Heart left ventricle (tissue), 16 donors: ENCODE data around the gene CELF2. TPM values are rescaled to one million over a fixed set of nuclear protein-coding genes. Genes with fewer than 3 reads are reported as not detected.

Experiments
- ATAC-seq, 4 donors: fragments of 200-7000 bp; cut with Tn5 transposase; one replicate each; pipeline ENCODE4 v1.9.1; 2020 to 2022; ENCODE audit warnings: moderate library complexity in 4 of 4, mild to moderate bottlenecking in 3 of 4, moderate number of reproducible peaks in 1 of 4
- DNase-seq, 5 donors: peaks; one replicate each; pipeline ENCODE4 v3.0.0-alpha.2; 2020
- H3K27ac ChIP-seq, 12 donors: fragments of 200-600 bp; sonication (generic) in 4 of 12; one replicate each; pipeline versions ENCODE4 v1.5.0 to v1.8.0; 2016 to 2022; ENCODE audit warnings: mild to moderate bottlenecking in 2 of 12
- H3K27me3 ChIP-seq, 9 donors: fragments of 200-600 bp; sonication (generic) in 2 of 9; one replicate each; pipeline versions ENCODE4 v1.5.1 to v1.8.0; 2016 to 2022; ENCODE audit warnings: mild to moderate bottlenecking in 3 of 9
- H3K36me3 ChIP-seq, 9 donors: fragments of 200-600 bp; sonication (generic) in 2 of 9; one replicate each; pipeline versions ENCODE4 v1.5.0 to v1.8.0; 2018 to 2022; ENCODE audit warnings: mild to moderate bottlenecking in 2 of 9
- H3K4me1 ChIP-seq, 12 donors: fragments of 200-600 bp; sonication (generic) in 4 of 12; one replicate each; pipeline versions ENCODE4 v1.5.0 to v1.8.0; 2016 to 2022; ENCODE audit warnings: mild to moderate bottlenecking in 3 of 12
- H3K4me3 ChIP-seq, 12 donors: fragments of 200-600 bp; sonication (generic) in 4 of 12; one replicate each; pipeline versions ENCODE4 v1.5.0 to v1.8.0; 2017 to 2022; ENCODE audit warnings: mild to moderate bottlenecking in 9 of 12, moderate library complexity in 4 of 12
- H3K9me3 ChIP-seq, 12 donors: fragments of 200-600 bp; sonication (generic) in 4 of 12; one replicate each; pipeline versions ENCODE4 v1.5.0 to v1.8.0; 2016 to 2022; ENCODE audit warnings: mild to moderate bottlenecking in 1 of 12
- POLR2A ChIP-seq, 2 donors: fragments of 450-650 bp; IDR thresholded peaks; one replicate each; pipeline ENCODE4 v1.6.1; 2017; ENCODE audit warnings: antibody characterized with exemption in 2 of 2, mild to moderate bottlenecking in 2 of 2, moderate library complexity in 2 of 2
- WGBS, 4 donors: extraction: QIAGEN DNeasy Blood & Tissue Kit in 2 of 4; methylation state at CpG; one replicate each; pipeline versions ENCODE4 v1.1.5 to v1.1.7; 2013 to 2018; 5-methylcytosine and 5-hydroxymethylcytosine counted together
- intact Hi-C, 10 donors: fragments of 100-400 bp; cut with DNase I; formaldehyde crosslinking; loops; one replicate each; pipeline versions ENCODE4 v1.11.1 to v1.14.2; 2022
- polyA plus RNA-seq, 2 donors: library from polyadenylated mRNA; stranded (reverse); fragments of 200-250 nt; gene quantifications; one replicate each; pipeline ENCODE4 v1.2.3, GENCODE V29; 2013
- total RNA-seq, 9 donors: library from RNA; depleted of rRNA in 2 of 9; stranded (reverse); fragments of >200 nt in 2 of 9; fragmentation: NEBNext Ultra II Directional in 3 of 9; extraction: Animal tissue kit (Norgen Biotek cat#: 25700) in 3 of 9; gene quantifications; one replicate each; pipeline versions ENCODE4 v1.1.0 to v1.2.4, GENCODE V29; 2016 to 2023
- TF ChIP-seq, protein P1 (sequence below), 12 donors: fragments of 200-600 bp; sonication (generic) in 4 of 12; IDR thresholded peaks; one replicate each; pipeline versions ENCODE4 v1.5.0 to v1.8.0; 2018 to 2022; ENCODE audit warnings: antibody characterized with exemption in 12 of 12, mild to moderate bottlenecking in 5 of 12
- donor health status: ischemic (EF 13 %, LVEDD 7.1; RV severe dilation, severe dysfunction).
- donor health status: healthy with polysubstance abuse.
- donor health status: DM: no; HTN: yes; CAD: no.
- donor health status: DM: no; HTN: no; CAD: no.
- donor health status: ischemic (EF 25% LVEDD 6.9; RV normal size, moderate dysfunction).
- donor health status: ischemic (EF 25% LVEDD 5.7; RV mildly dilated, moderate dysfunction).
- donor health status: healthy.
- donor health status: DM: yes; HTN: yes; CAD: no.
- donor health status: ischemic (EF 35%, LVEDD 5.7; RV mildly dilated, moderate dysfunction).
- donor health status: nonischemic (EF 11% LVEDD 7.7; RV severe dilation, severe dysfunction).
- donor health status: DM: yes; HTN: yes; CAD: no.
- donor health status: PGD.
- donor health status: ischemic (EF 29% LVEDD 5.4; RV normal size, mild dysfunction).
- donor health status: nonischemic (EF 23%, LVEDD 6.1; RV moderate dilation, normal function).

CELF2 gene
- total and polyA plus RNA-seq, 11 donors = 14.2 to 103 (median 67.1) TPM

DNA sequence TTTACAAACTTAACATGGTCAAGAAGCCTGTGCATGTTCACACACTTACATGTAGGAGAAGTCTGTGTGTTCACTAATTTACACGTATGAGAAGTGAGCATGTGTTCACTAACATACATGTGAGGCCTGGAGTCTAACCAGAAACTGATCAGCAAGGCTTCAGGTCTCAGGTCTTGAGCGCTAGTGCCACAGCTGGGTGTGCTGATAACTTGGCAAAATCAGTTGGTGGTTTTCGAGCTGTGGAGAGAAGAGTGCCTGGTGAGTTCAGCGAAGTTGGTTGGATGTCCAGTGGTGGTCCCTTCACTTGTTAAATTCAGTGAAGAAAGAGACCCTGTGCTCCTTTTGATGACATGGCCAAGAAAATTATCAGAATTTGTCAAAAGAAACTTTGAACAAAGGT, 98.7 kb downstream of the CELF2 start:
- H3K9me3 ChIP-seq = no peaks in the 10 kb centered on the region
- 64 to 76% (median 68%) methylated on average over 4 of the region's 4 CpGs for WGBS, 4 donors
- DNase-seq = no peak
- peaks cover under 1 to 80% (median 32%) of the 10 kb centered on the region in 12 donors for H3K4me1 ChIP-seq
- ATAC-seq = peak in 1 of 4 donors; percentile 5
- no peak overlapping the region for H3K4me3 ChIP-seq
- H3K36me3 ChIP-seq = no peaks in the 10 kb centered on the region
- no peaks in the 10 kb centered on the region for H3K27me3 ChIP-seq
- intact Hi-C loops = loop anchor here in 2 of 10 donors (10.0 kb wide), 3 partner anchors 48 to 358 kb away; no protein-coding TSS in a partner anchor
- H3K27ac ChIP-seq = peak overlapping the region; percentile 25 to 81 (median 52)
- TF ChIP-seq, protein P1, sequence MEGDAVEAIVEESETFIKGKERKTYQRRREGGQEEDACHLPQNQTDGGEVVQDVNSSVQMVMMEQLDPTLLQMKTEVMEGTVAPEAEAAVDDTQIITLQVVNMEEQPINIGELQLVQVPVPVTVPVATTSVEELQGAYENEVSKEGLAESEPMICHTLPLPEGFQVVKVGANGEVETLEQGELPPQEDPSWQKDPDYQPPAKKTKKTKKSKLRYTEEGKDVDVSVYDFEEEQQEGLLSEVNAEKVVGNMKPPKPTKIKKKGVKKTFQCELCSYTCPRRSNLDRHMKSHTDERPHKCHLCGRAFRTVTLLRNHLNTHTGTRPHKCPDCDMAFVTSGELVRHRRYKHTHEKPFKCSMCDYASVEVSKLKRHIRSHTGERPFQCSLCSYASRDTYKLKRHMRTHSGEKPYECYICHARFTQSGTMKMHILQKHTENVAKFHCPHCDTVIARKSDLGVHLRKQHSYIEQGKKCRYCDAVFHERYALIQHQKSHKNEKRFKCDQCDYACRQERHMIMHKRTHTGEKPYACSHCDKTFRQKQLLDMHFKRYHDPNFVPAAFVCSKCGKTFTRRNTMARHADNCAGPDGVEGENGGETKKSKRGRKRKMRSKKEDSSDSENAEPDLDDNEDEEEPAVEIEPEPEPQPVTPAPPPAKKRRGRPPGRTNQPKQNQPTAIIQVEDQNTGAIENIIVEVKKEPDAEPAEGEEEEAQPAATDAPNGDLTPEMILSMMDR (IDR thresholded peaks at IDR 0.05) = no peak
- TF ChIP-seq POLR2A (IDR thresholded peaks at IDR 0.05) = no peak

DNA sequence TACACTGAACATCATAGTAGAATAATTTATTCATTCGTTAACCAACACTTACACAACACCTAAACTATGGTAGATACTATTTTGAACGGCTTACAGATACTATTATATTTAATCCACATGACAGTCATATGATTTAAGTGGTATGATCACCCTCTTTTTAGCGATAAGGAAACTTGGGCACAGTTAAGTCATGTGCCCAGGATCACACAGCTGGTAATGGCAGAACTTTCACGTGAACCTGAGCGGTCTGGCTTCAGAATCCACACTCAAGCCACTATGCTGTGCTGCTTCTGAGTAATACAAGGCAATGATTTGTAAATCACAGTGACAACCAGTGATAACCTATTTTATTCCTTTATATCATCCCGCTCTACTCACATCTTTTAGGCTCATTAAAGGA, 99.1 kb downstream of the CELF2 start:
- H3K4me1 ChIP-seq = peaks cover 0 to 81% (median 31%) of the 10 kb centered on the region in 12 donors
- no peaks in the 10 kb centered on the region for H3K27me3 ChIP-seq
- ATAC-seq = peak in 1 of 4 donors; percentile 31
- peak overlapping the region; percentile 19 to 81 (median 55) for H3K27ac ChIP-seq
- H3K4me3 ChIP-seq = no peak overlapping the region
- WGBS, 4 donors = 47 to 65% (median 55%) methylated on average over 6 of the region's 6 CpGs
- no peaks in the 10 kb centered on the region for H3K36me3 ChIP-seq
- H3K9me3 ChIP-seq = no peaks in the 10 kb centered on the region
- no peak for TF ChIP-seq POLR2A (IDR thresholded peaks at IDR 0.05)
- TF ChIP-seq, protein P1 (IDR thresholded peaks at IDR 0.05) = no peak
- intact Hi-C loops = loop anchor here in 2 of 10 donors (10.0 kb wide), 3 partner anchors 48 to 358 kb away; no protein-coding TSS in a partner anchor
- DNase-seq = no peak

GRCh38 chr10:11118686-11119085, 101.0 kb downstream of the CELF2 start:
- DNase-seq = peak in 2 of 5 donors; percentile 42 to 54

DNA sequence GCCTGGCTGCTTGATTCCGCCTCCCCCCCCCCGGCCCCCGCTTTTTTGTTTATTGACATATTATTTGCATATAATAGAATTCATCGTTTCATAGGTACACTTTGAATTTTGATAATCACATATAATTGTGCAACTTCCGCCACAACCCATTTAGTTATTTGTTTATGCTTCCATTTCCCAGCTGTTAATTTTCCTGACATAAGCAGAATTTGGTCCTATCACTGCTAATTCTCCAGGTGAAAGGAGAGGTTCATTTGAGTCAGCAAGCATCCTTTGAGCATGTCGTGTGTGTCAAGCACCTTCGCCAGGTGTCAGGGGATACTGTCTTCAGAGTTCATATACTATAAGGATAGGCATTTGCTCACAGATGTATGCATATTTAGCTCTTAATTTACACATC, 102.2 kb downstream of the CELF2 start:
- Histone ChIP-seq H3K4me3 (no peak overlapping the region), H3K27ac (no peak overlapping the region), H3K36me3 (no peaks in the 10 kb centered on the region), H3K4me1 (peaks cover 0 to 64% (median 28%) of the 10 kb centered on the region in 12 donors), H3K27me3 (no peaks in the 10 kb centered on the region), H3K9me3 (no peaks in the 10 kb centered on the region)
- ATAC-seq (no peak), DNase-seq (no peak)
- WGBS, 4 donors = 93 to 94% (median 94%) methylated on average over 7 of the region's 7 CpGs
- TF ChIP-seq, protein P1 (IDR thresholded peaks at IDR 0.05) = no peak
- TF ChIP-seq POLR2A (IDR thresholded peaks at IDR 0.05) = no peak
- intact Hi-C loops = loop anchor here in 2 of 10 donors (10.0 kb wide), 3 partner anchors 45 to 355 kb away; no protein-coding TSS in a partner anchor

More at GRCh38 chr10:11118686-11119085, 101.0 kb downstream of the CELF2 start:
- no peak overlapping the region for H3K4me3 ChIP-seq
- H3K27me3 ChIP-seq = no peaks in the 10 kb centered on the region
- TF ChIP-seq, protein P1 (IDR thresholded peaks at IDR 0.05) = no peak
- no peak for TF ChIP-seq POLR2A (IDR thresholded peaks at IDR 0.05)
- H3K4me1 ChIP-seq = peaks cover 0 to 75% (median 29%) of the 10 kb centered on the region in 12 donors
- 64 to 85% (median 70%) methylated on average over 4 of the region's 4 CpGs for WGBS, 4 donors
- H3K9me3 ChIP-seq = no peaks in the 10 kb centered on the region
- peak overlapping the region in 10 of 12 donors; percentile 48 to 81 (median 74) for H3K27ac ChIP-seq
- intact Hi-C loops = loop anchor here in 2 of 10 donors (10.0 kb wide), 3 partner anchors 46 to 356 kb away; no protein-coding TSS in a partner anchor
- peak in 3 of 4 donors; percentile 43 to 86 (median 84) for ATAC-seq
- H3K36me3 ChIP-seq = no peaks in the 10 kb centered on the region
